ENCODE results near the gene DGKB.

The DGKB gene

DNA sequence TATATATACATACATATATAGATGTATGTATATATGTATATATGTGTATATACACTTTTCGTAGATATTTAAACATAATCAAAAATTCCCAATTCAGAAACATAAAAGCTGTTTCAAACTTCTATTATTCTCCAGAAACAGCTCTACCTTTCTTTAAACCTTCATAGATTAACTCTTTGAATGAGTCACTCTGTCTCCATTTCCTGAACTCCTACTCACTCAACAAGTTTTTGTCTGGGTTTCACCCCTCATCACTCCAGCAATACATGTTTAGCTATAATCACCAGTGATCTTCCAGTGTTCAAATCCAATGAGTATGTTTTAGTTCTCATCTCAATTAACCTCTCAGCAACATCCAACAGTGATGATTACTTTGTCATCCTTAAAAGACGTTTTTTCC lies 9.6 kb downstream of the DGKB start:
- no peak overlapping the region for H3K9ac ChIP-seq (ENCODE audit: insufficient read length, low read depth)
- H3K4me3 ChIP-seq (ENCODE audit: insufficient read length, low read depth): no peak overlapping the region
- no peaks in the 10 kb centered on the region for H3K4me1 ChIP-seq (ENCODE audit: insufficient read depth, insufficient read length)
- no peak for DNase-seq (ENCODE audit: low read depth, low spot score)
- TF ChIP-seq YY1 (IDR thresholded peaks at IDR 0.05; ENCODE audit: insufficient read depth, insufficient read length): no peak
- TF ChIP-seq SUZ12 (IDR thresholded peaks at IDR 0.05; ENCODE audit: extremely low read depth, insufficient read depth, insufficient read length): no peak
- no peak for TF ChIP-seq ZNF274 (IDR thresholded peaks at IDR 0.05; ENCODE audit: low read depth, low read length)
- H3K27me3 ChIP-seq (ENCODE audit: insufficient read depth, insufficient read length): no peaks in the 10 kb centered on the region
- H3K36me3 ChIP-seq (ENCODE audit: insufficient read depth, insufficient read length, low read length): no peaks in the 10 kb centered on the region
- H3K9me3 ChIP-seq (ENCODE audit: insufficient read depth, low read length): no peaks in the 10 kb centered on the region

DNA sequence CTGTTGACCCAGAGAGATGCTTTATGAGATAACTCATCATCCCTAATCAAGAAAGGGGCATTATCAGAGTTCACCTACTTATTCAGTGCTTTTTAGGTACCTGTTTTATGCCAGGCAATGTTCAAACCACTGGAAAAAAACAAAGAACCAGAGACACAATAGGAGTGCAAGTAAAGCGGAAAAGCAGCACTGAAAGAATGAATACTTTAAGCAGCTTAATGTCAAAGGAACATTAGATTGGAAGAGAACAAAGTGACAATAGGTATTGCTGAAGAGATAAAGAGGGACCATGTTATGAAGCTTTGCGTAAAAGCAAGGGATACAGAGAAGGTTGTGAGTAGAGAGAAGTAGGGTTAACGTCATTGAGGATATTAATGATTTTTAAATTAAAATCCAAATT lies 11.3 kb downstream of the DGKB start:
- Histone ChIP-seq H3K36me3 (ENCODE audit: insufficient read depth, insufficient read length, low read length) (no peaks in the 10 kb centered on the region), H3K4me3 (ENCODE audit: insufficient read length, low read depth) (no peak overlapping the region), H3K4me1 (ENCODE audit: insufficient read depth, insufficient read length) (no peaks in the 10 kb centered on the region), H3K9me3 (ENCODE audit: insufficient read depth, low read length) (no peaks in the 10 kb centered on the region), H3K27me3 (ENCODE audit: insufficient read depth, insufficient read length) (no peaks in the 10 kb centered on the region), H3K9ac (ENCODE audit: insufficient read length, low read depth) (no peak overlapping the region)
- TF ChIP-seq SUZ12 (IDR thresholded peaks at IDR 0.05; ENCODE audit: extremely low read depth, insufficient read depth, insufficient read length) (no peak), YY1 (IDR thresholded peaks at IDR 0.05; ENCODE audit: insufficient read depth, insufficient read length) (no peak), ZNF274 (IDR thresholded peaks at IDR 0.05; ENCODE audit: low read depth, low read length) (no peak)
- no peak for DNase-seq (ENCODE audit: low read depth, low spot score)

GRCh38 chr7:14888962-14889361 lies 13.6 kb downstream of the DGKB start:
- H3K4me1 ChIP-seq (ENCODE audit: insufficient read depth, insufficient read length): no peaks in the 10 kb centered on the region
- no peak overlapping the region for H3K9ac ChIP-seq (ENCODE audit: insufficient read length, low read depth)
- no peak for DNase-seq (ENCODE audit: low read depth, low spot score)
- no peaks in the 10 kb centered on the region for H3K36me3 ChIP-seq (ENCODE audit: insufficient read depth, insufficient read length, low read length)
- no peak for TF ChIP-seq ZNF274 (IDR thresholded peaks at IDR 0.05; ENCODE audit: low read depth, low read length)
- no peak for TF ChIP-seq SUZ12 (IDR thresholded peaks at IDR 0.05; ENCODE audit: extremely low read depth, insufficient read depth, insufficient read length)
- TF ChIP-seq YY1 (IDR thresholded peaks at IDR 0.05; ENCODE audit: insufficient read depth, insufficient read length): no peak
- H3K4me3 ChIP-seq (ENCODE audit: insufficient read length, low read depth): no peak overlapping the region
- no peaks in the 10 kb centered on the region for H3K9me3 ChIP-seq (ENCODE audit: insufficient read depth, low read length)
- no peaks in the 10 kb centered on the region for H3K27me3 ChIP-seq (ENCODE audit: insufficient read depth, insufficient read length)

DNA sequence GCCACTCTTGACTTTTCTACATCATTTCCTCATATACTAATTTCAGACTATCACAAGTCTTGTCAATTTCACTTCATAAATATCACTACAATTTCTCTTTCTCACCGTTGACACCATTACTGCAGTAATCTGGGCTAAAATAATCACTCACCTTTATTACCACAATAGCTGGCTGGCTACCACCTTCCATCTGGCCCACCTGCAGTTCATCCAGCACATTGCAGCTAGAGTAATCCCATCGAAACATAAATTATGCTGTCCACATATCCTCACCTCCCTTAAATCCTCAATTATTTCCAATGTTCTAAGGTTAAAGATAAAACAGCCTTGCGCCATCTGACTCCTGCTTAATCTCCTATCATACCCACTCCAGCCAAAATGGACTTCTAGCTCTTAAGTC lies 16.0 kb downstream of the DGKB start:
- Histone ChIP-seq H3K9me3 (ENCODE audit: insufficient read depth, low read length) (no peaks in the 10 kb centered on the region), H3K4me3 (ENCODE audit: insufficient read length, low read depth) (no peak overlapping the region), H3K27me3 (ENCODE audit: insufficient read depth, insufficient read length) (no peaks in the 10 kb centered on the region), H3K4me1 (ENCODE audit: insufficient read depth, insufficient read length) (no peaks in the 10 kb centered on the region), H3K36me3 (ENCODE audit: insufficient read depth, insufficient read length, low read length) (no peaks in the 10 kb centered on the region), H3K9ac (ENCODE audit: insufficient read length, low read depth) (no peak overlapping the region)
- no peak for DNase-seq (ENCODE audit: low read depth, low spot score)
- TF ChIP-seq SUZ12 (IDR thresholded peaks at IDR 0.05; ENCODE audit: extremely low read depth, insufficient read depth, insufficient read length): no peak
- no peak for TF ChIP-seq ZNF274 (IDR thresholded peaks at IDR 0.05; ENCODE audit: low read depth, low read length)
- no peak for TF ChIP-seq YY1 (IDR thresholded peaks at IDR 0.05; ENCODE audit: insufficient read depth, insufficient read length)

DNA sequence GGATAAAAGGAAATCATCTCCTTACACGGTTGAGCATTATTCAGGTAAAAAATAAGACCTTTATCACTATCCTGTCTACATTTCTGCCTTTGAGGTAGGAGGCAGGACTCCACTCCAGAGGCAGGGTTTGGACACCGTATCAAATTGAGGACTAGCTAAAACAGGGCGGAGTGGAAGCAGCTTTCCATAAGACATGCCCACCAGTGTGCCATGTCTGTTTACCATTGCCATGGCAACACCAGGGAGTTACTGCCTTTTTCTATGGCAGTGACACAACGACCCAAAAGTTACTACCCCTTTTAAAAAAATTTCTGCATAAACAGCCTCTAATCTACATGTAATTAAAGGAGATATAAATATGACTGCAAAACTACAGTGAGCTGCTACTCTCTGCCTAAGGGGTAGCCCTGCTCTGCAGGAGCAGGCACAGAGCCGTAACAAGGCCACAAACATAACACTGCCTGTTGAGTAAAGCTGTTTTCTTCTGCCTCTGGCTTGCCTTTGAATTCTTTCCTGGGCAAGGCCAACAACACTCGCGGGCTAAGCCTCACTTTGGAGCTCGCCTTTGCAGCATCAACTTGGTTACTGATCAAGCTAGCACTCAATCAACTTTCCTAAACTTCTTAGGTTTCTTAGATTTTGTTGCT lies 26.5 kb downstream of the DGKB start:
- no peaks in the 10 kb centered on the region for H3K27me3 ChIP-seq (ENCODE audit: insufficient read depth, insufficient read length)
- no peak overlapping the region for H3K9ac ChIP-seq (ENCODE audit: insufficient read length, low read depth)
- H3K36me3 ChIP-seq (ENCODE audit: insufficient read depth, insufficient read length, low read length): no peaks in the 10 kb centered on the region
- H3K9me3 ChIP-seq (ENCODE audit: insufficient read depth, low read length): no peaks in the 10 kb centered on the region
- DNase-seq (ENCODE audit: low read depth, low spot score): no peak
- H3K4me3 ChIP-seq (ENCODE audit: insufficient read length, low read depth): no peak overlapping the region
- no peaks in the 10 kb centered on the region for H3K4me1 ChIP-seq (ENCODE audit: insufficient read depth, insufficient read length)
- TF ChIP-seq YY1 (IDR thresholded peaks at IDR 0.05; ENCODE audit: insufficient read depth, insufficient read length) (no peak), SUZ12 (IDR thresholded peaks at IDR 0.05; ENCODE audit: extremely low read depth, insufficient read depth, insufficient read length) (no peak), ZNF274 (IDR thresholded peaks at IDR 0.05; ENCODE audit: low read depth, low read length) (no peak)

DNA sequence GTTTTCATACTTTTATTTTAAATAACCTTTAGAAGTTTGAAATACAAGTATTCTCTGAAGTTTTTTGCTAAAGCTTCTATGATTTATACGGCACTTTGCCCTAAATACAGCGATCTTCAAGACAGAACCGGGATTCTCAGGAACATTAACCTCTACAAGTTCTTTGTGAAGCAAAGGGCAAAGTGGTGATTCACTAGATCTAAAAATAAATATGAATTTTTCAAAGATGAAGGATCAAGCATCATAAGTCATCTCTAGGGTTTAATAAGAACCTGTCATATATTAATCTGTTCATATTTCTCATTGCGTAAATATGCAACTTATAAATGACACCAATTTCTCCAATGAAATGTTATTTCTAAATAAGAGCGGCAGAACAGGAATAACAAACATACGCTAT lies 30.7 kb downstream of the DGKB start:
- TF ChIP-seq YY1 (IDR thresholded peaks at IDR 0.05; ENCODE audit: insufficient read depth, insufficient read length) (no peak), ZNF274 (IDR thresholded peaks at IDR 0.05; ENCODE audit: low read depth, low read length) (no peak), SUZ12 (IDR thresholded peaks at IDR 0.05; ENCODE audit: extremely low read depth, insufficient read depth, insufficient read length) (no peak)
- no peaks in the 10 kb centered on the region for H3K4me1 ChIP-seq (ENCODE audit: insufficient read depth, insufficient read length)
- H3K9me3 ChIP-seq (ENCODE audit: insufficient read depth, low read length): no peaks in the 10 kb centered on the region
- H3K4me3 ChIP-seq (ENCODE audit: insufficient read length, low read depth): no peak overlapping the region
- no peaks in the 10 kb centered on the region for H3K36me3 ChIP-seq (ENCODE audit: insufficient read depth, insufficient read length, low read length)
- no peak overlapping the region for H3K9ac ChIP-seq (ENCODE audit: insufficient read length, low read depth)
- no peak for DNase-seq (ENCODE audit: low read depth, low spot score)
- no peaks in the 10 kb centered on the region for H3K27me3 ChIP-seq (ENCODE audit: insufficient read depth, insufficient read length)

DNA sequence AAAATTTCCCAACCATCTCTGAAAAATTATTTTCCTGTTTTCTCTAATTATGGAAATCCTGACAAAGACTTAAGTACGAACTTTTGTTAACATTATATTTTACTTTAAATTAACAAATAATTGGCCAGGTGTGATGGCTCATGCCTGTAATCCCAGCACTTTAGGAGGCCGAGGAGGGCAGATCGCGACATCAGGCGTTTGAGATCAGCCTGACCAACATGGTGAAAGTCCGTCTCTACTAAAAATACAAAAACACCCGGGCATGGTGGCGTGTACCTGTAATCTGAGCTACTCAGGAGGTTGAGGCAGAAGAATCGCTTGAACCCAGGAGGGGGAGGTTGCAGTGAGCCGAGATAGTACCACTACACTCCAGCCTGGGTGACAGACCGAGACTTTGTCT lies 32.2 kb downstream of the DGKB start:
- H3K9me3 ChIP-seq (ENCODE audit: insufficient read depth, low read length): no peaks in the 10 kb centered on the region
- H3K4me3 ChIP-seq (ENCODE audit: insufficient read length, low read depth): no peak overlapping the region
- H3K4me1 ChIP-seq (ENCODE audit: insufficient read depth, insufficient read length): no peaks in the 10 kb centered on the region
- TF ChIP-seq SUZ12 (IDR thresholded peaks at IDR 0.05; ENCODE audit: extremely low read depth, insufficient read depth, insufficient read length): no peak
- TF ChIP-seq ZNF274 (IDR thresholded peaks at IDR 0.05; ENCODE audit: low read depth, low read length): no peak
- no peak for TF ChIP-seq YY1 (IDR thresholded peaks at IDR 0.05; ENCODE audit: insufficient read depth, insufficient read length)
- DNase-seq (ENCODE audit: low read depth, low spot score): no peak
- H3K27me3 ChIP-seq (ENCODE audit: insufficient read depth, insufficient read length): no peaks in the 10 kb centered on the region
- H3K9ac ChIP-seq (ENCODE audit: insufficient read length, low read depth): no peak overlapping the region
- no peaks in the 10 kb centered on the region for H3K36me3 ChIP-seq (ENCODE audit: insufficient read depth, insufficient read length, low read length)

Measured in NT2/D1 (cell line).